Measurements from ENCODE around the gene MAP3K4. TPM values are rescaled to one million over a fixed set of nuclear protein-coding genes. Genes with fewer than 3 reads are reported as not detected.
A peak's percentile ranks its signal among the peaks of the same experiment; 100 is the strongest.

The MAP3K4 gene
- total RNA-seq, 1 donor from 2014 or later, result 25.5 TPM

DNA sequence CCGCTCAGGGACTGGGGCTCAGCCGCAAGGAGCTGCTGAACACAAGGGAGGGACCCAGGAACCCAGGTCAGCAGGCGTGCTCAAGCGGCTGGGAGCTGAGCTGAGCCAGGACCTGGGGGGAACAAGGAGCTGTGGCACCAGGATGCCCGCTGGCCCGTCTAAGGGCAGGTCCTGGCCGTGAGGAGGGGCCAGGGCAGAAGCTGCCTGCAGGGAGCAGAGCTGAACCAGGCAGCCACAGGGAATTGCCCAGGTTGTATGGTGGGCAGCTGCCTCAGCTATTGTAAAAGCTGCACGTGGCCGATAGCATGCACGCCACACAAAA lies 148.9 kb downstream of the MAP3K4 start:
- TF ChIP-seq, protein P1, sequence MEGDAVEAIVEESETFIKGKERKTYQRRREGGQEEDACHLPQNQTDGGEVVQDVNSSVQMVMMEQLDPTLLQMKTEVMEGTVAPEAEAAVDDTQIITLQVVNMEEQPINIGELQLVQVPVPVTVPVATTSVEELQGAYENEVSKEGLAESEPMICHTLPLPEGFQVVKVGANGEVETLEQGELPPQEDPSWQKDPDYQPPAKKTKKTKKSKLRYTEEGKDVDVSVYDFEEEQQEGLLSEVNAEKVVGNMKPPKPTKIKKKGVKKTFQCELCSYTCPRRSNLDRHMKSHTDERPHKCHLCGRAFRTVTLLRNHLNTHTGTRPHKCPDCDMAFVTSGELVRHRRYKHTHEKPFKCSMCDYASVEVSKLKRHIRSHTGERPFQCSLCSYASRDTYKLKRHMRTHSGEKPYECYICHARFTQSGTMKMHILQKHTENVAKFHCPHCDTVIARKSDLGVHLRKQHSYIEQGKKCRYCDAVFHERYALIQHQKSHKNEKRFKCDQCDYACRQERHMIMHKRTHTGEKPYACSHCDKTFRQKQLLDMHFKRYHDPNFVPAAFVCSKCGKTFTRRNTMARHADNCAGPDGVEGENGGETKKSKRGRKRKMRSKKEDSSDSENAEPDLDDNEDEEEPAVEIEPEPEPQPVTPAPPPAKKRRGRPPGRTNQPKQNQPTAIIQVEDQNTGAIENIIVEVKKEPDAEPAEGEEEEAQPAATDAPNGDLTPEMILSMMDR (IDR thresholded peaks at IDR 0.05), result no peak
- H3K27me3 Mint-ChIP-seq (ENCODE audit: low read depth), result no peaks in the 10 kb centered on the region
- peaks cover 5% of the 10 kb centered on the region for H3K4me1 Mint-ChIP-seq (ENCODE audit: low read depth)
- H3K36me3 Mint-ChIP-seq (ENCODE audit: low read depth), result peaks cover 21% of the 10 kb centered on the region
- H3K4me3 Mint-ChIP-seq (ENCODE audit: unreplicated experiment), result no peak overlapping the region
- H3K9me3 Mint-ChIP-seq (ENCODE audit: low read depth), result no peaks in the 10 kb centered on the region
- no peak for DNase-seq (ENCODE audit: low spot score)
- no peak overlapping the region for H3K27ac Mint-ChIP-seq (ENCODE audit: unreplicated experiment)

DNA sequence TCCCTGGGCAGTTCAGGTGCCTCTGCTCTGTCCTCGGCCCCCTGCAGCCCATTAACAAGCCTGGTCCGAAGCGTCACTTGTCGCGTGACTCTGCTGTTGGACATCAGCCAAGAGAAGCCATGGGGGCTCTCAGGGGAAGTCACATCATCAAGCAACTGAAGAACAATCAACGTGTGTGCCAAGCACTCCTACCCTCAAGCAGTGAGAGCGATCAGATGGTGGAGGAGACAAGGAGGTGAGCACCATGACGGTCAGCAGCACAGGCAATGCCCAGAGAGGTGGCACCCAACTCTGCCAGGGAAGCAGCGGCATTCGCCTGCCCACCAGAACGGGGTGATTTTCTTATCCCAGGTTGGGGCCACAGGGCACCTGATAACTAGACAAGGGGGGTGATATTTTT lies 149.6 kb downstream of the MAP3K4 start:
- peak overlapping the region; percentile 61 for H3K27ac Mint-ChIP-seq (ENCODE audit: unreplicated experiment)
- peaks cover 19% of the 10 kb centered on the region for H3K36me3 Mint-ChIP-seq (ENCODE audit: low read depth)
- no peaks in the 10 kb centered on the region for H3K9me3 Mint-ChIP-seq (ENCODE audit: low read depth)
- peaks cover 5% of the 10 kb centered on the region for H3K4me1 Mint-ChIP-seq (ENCODE audit: low read depth)
- DNase-seq (ENCODE audit: low spot score), result no peak
- TF ChIP-seq, protein P1 (IDR thresholded peaks at IDR 0.05), result no peak
- no peak overlapping the region for H3K4me3 Mint-ChIP-seq (ENCODE audit: unreplicated experiment)
- no peaks in the 10 kb centered on the region for H3K27me3 Mint-ChIP-seq (ENCODE audit: low read depth)

DNA sequence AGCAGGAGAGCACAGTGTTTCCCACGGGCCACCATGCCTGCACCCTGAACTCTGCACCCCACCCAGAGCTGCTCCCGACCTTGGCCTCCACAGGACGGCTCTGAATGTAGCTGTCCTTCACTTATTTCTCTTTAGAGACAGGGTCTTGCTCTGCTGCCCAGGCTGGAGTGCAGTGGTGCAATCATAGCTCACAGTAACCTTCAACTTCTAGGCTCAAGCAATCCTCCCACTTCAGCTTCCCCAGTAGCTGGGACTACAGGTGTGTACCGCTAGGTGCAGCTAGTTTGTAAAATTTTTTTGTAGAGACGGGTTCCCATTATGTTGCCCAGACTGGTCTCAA lies 151.4 kb downstream of the MAP3K4 start:
- Mint-ChIP-seq H3K4me3 (ENCODE audit: unreplicated experiment) (no peak overlapping the region), H3K36me3 (ENCODE audit: low read depth) (peaks cover 16% of the 10 kb centered on the region), H3K27ac (ENCODE audit: unreplicated experiment) (no peak overlapping the region), H3K4me1 (ENCODE audit: low read depth) (peaks cover 5% of the 10 kb centered on the region), H3K9me3 (ENCODE audit: low read depth) (no peaks in the 10 kb centered on the region), H3K27me3 (ENCODE audit: low read depth) (no peaks in the 10 kb centered on the region)
- DNase-seq (ENCODE audit: low spot score), result no peak
- TF ChIP-seq, protein P1 (IDR thresholded peaks at IDR 0.05), result no peak

DNA sequence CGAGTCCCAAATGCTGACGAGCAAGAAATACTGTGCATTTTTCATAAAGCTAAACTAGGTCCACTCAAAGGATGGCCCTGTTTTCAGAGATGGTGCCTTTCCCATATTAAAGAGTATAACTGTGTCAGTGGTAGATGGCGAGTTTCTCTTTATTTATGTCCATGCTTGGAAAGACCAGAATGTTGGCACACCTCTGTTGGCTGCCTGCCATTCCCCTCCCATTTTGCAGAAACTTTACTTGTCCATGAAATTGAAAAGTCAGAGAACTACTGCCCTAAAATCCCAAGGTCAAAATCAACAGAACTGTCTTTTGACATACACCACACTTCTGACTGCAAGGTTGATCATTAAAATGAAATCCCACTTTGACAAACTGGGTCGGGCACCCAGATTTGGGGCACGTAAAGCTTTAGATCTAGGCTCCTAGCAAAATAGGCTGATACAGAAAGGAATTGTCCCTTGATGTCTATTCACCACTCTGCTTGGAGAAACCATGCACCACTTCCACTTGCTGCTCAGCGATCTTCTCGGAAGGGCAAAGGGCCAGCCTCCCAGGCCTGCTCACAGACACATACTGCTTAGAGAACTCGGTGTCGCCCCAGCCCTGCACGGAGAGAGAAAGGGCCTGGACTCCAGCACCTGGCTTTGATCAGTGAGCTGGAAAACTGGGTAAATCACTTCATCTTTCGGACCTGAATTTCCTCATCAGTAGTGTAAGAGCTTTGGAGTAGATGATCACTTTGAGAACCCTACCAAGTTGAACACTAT lies 152.3 kb downstream of the MAP3K4 start:
- H3K36me3 Mint-ChIP-seq (ENCODE audit: low read depth), result peaks cover 22% of the 10 kb centered on the region
- no peak overlapping the region for H3K27ac Mint-ChIP-seq (ENCODE audit: unreplicated experiment)
- no peaks in the 10 kb centered on the region for H3K9me3 Mint-ChIP-seq (ENCODE audit: low read depth)
- H3K4me3 Mint-ChIP-seq (ENCODE audit: unreplicated experiment), result no peak overlapping the region
- DNase-seq (ENCODE audit: low spot score), result peak; percentile 57
- peaks cover 5% of the 10 kb centered on the region for H3K4me1 Mint-ChIP-seq (ENCODE audit: low read depth)
- no peaks in the 10 kb centered on the region for H3K27me3 Mint-ChIP-seq (ENCODE audit: low read depth)
- TF ChIP-seq, protein P1 (IDR thresholded peaks at IDR 0.05), result no peak

DNA sequence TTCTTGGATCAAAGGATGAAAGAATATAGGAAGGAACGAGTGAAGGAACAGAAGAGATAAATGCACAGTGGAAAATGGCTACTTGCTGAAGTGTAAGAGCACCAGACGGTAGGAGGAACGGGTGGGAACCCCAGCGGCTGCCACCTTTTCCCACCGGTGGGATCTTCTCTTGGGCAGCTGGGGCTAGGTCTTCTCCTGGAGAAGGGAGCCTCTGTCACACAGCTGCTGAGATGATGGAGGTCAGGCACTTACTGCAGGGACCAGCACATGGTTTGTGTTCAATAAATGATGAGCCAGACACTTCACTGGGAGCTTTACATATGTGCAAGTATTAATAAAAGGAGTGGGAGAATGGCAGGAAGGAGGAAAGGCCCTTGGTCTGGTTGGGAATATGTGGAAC lies 158.6 kb downstream of the MAP3K4 start:
- H3K27ac Mint-ChIP-seq (ENCODE audit: unreplicated experiment), result no peak overlapping the region
- TF ChIP-seq, protein P1 (IDR thresholded peaks at IDR 0.05), result no peak
- no peaks in the 10 kb centered on the region for H3K27me3 Mint-ChIP-seq (ENCODE audit: low read depth)
- H3K9me3 Mint-ChIP-seq (ENCODE audit: low read depth), result no peaks in the 10 kb centered on the region
- DNase-seq (ENCODE audit: low spot score), result no peak
- no peaks in the 10 kb centered on the region for H3K4me1 Mint-ChIP-seq (ENCODE audit: low read depth)
- no peak overlapping the region for H3K4me3 Mint-ChIP-seq (ENCODE audit: unreplicated experiment)
- H3K36me3 Mint-ChIP-seq (ENCODE audit: low read depth), result peaks cover 12% of the 10 kb centered on the region

All from chondrocyte (in vitro differentiated cells).